Astrocyte (in vitro differentiated cells and primary cell): Measurements from ENCODE around the gene SHBG. TPM values are rescaled to one million over a fixed set of nuclear protein-coding genes. Genes with fewer than 3 reads are reported as not detected.

Experiments
- DNase-seq: peaks from one replicate; pipeline ENCODE4 v3.0.0-alpha.2; 2010; ENCODE audit warnings: low read depth
- FAIRE-seq: peaks from 2 replicates; lab custom pipeline; 2011; peaks lifted over from hg19 to GRCh38; lab: Jason Lieb, UNC
- H2AFZ ChIP-seq: 2 replicates; pipeline ENCODE4 v1.6.0; 2012; ENCODE audit warnings: low read depth, low read length, inconsistent platforms
- H3K27ac ChIP-seq: 2 replicates; pipeline ENCODE4 v1.5.1; 2011; ENCODE audit warnings: low read depth, low read length, inconsistent platforms
- H3K27me3 ChIP-seq: 2 replicates; pipeline ENCODE4 v1.6.0; 2011; ENCODE audit warnings: low read length, inconsistent platforms; ENCODE audit not compliant: insufficient read depth
- H3K36me3 ChIP-seq: 2 replicates; pipeline ENCODE4 v1.5.1; 2011; ENCODE audit warnings: low read length, inconsistent platforms; ENCODE audit not compliant: insufficient read depth
- H3K4me1 ChIP-seq: 2 replicates; pipeline ENCODE4 v1.5.1; 2011; ENCODE audit warnings: low read length, inconsistent platforms; ENCODE audit not compliant: insufficient read depth
- H3K4me2 ChIP-seq: 2 replicates; pipeline ENCODE4 v1.6.0; 2012; ENCODE audit warnings: low read length, inconsistent platforms
- H3K4me3 ChIP-seq: 2 replicates; pipeline ENCODE4 v1.5.1; 2011; ENCODE audit warnings: low read depth, mild to moderate bottlenecking, low read length, inconsistent platforms; ENCODE audit not compliant: insufficient read depth
- H3K79me2 ChIP-seq: 2 replicates; pipeline ENCODE4 v1.6.0; 2012; ENCODE audit warnings: mild to moderate bottlenecking, low read length, inconsistent platforms; ENCODE audit not compliant: insufficient read depth
- H3K9ac ChIP-seq: 2 replicates; pipeline ENCODE4 v1.6.0; 2012; ENCODE audit warnings: mild to moderate bottlenecking, low read length, inconsistent platforms
- H3K9me3 ChIP-seq: 2 replicates; pipeline ENCODE4 v1.5.1; 2012; ENCODE audit warnings: low read depth, mild to moderate bottlenecking, low read length, inconsistent platforms; ENCODE audit not compliant: insufficient read depth
- H4K20me1 ChIP-seq: 2 replicates; pipeline ENCODE4 v1.6.0; 2012; ENCODE audit warnings: low read length, inconsistent platforms; ENCODE audit not compliant: insufficient read depth
- H3K27ac Mint-ChIP-seq: one replicate; pipeline ENCODE4 v1.8.0; 2021; ENCODE audit warnings: mild to moderate bottlenecking, mixed read lengths; ENCODE audit not compliant: unreplicated experiment
- H3K27me3 Mint-ChIP-seq: one replicate; pipeline ENCODE4 v1.8.0; 2021; ENCODE audit warnings: low read depth, mixed read lengths; ENCODE audit not compliant: unreplicated experiment
- H3K36me3 Mint-ChIP-seq: one replicate; pipeline ENCODE4 v1.8.0; 2021; ENCODE audit warnings: low read depth, mixed read lengths; ENCODE audit not compliant: unreplicated experiment
- H3K4me1 Mint-ChIP-seq: one replicate; pipeline ENCODE4 v1.8.0; 2021; ENCODE audit warnings: low read depth, mixed read lengths; ENCODE audit not compliant: unreplicated experiment
- H3K4me3 Mint-ChIP-seq: one replicate; pipeline ENCODE4 v1.8.0; 2021; ENCODE audit warnings: mild to moderate bottlenecking, moderate library complexity, mixed read lengths; ENCODE audit not compliant: unreplicated experiment
- H3K9me3 Mint-ChIP-seq: one replicate; pipeline ENCODE4 v1.8.0; 2021; ENCODE audit warnings: mild to moderate bottlenecking, mixed read lengths; ENCODE audit not compliant: unreplicated experiment
- EZH2 ChIP-seq: IDR thresholded peaks from 2 replicates; pipeline ENCODE4 v1.6.1; 2012; ENCODE audit warnings: mild to moderate bottlenecking, low read length, inconsistent platforms; ENCODE audit not compliant: insufficient read depth
- total RNA-seq: library from RNA; stranded (reverse); gene quantifications from 2 replicates; pipeline ENCODE4 v1.2.1, GENCODE V29; 2021
- TF ChIP-seq, protein P1 (sequence below): IDR thresholded peaks from 2 replicates; pipeline ENCODE4 v1.5.1; 2011; ENCODE audit warnings: low read depth, mild to moderate bottlenecking, inconsistent platforms, low read length, moderate library complexity; ENCODE audit not compliant: insufficient read depth

The SHBG gene
- total RNA-seq, 1 donor from 2014 or later = 0.79 TPM

DNA sequence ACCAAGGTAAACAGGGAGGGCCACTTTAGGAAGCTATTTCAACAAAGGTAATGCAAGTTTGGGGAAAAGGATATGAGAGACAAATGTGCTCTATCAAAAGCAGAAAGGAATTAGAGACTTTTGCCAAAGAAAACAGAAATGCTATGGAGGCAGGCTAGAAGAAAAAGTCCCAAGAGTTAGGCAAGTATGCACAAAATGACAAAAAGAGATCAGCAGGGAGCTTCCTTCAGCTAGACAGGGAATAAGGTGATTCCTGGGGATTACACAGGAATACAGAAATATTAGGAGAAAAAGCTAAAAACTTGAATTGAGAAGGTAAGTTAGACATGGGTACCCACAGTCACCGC, 17.7 kb upstream of the SHBG start:
- Histone ChIP-seq H3K4me3 (peak overlapping the region; percentile 29), H3K9ac (peak overlapping the region; percentile 5), H3K4me1 (peaks cover 22% of the 10 kb centered on the region), H3K79me2 (peaks cover 69% of the 10 kb centered on the region), H3K4me2 (peak overlapping the region; percentile 87), H3K27me3 (no peaks in the 10 kb centered on the region), H3K27ac (no peak overlapping the region), H2AFZ (no peak overlapping the region), H3K36me3 (peaks cover 10% of the 10 kb centered on the region), H3K9me3 (no peaks in the 10 kb centered on the region), H4K20me1 (peaks cover 58% of the 10 kb centered on the region)
- Mint-ChIP-seq H3K36me3 (peaks cover 3% of the 10 kb centered on the region), H3K27me3 (no peaks in the 10 kb centered on the region), H3K27ac (peak overlapping the region; percentile 50), H3K4me1 (peaks cover 32% of the 10 kb centered on the region), H3K9me3 (no peaks in the 10 kb centered on the region), H3K4me3 (peak overlapping the region; percentile 95)
- FAIRE-seq (no peak), DNase-seq (no peak)
- no peak for TF ChIP-seq EZH2
- TF ChIP-seq, protein P1, sequence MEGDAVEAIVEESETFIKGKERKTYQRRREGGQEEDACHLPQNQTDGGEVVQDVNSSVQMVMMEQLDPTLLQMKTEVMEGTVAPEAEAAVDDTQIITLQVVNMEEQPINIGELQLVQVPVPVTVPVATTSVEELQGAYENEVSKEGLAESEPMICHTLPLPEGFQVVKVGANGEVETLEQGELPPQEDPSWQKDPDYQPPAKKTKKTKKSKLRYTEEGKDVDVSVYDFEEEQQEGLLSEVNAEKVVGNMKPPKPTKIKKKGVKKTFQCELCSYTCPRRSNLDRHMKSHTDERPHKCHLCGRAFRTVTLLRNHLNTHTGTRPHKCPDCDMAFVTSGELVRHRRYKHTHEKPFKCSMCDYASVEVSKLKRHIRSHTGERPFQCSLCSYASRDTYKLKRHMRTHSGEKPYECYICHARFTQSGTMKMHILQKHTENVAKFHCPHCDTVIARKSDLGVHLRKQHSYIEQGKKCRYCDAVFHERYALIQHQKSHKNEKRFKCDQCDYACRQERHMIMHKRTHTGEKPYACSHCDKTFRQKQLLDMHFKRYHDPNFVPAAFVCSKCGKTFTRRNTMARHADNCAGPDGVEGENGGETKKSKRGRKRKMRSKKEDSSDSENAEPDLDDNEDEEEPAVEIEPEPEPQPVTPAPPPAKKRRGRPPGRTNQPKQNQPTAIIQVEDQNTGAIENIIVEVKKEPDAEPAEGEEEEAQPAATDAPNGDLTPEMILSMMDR = no peak

DNA sequence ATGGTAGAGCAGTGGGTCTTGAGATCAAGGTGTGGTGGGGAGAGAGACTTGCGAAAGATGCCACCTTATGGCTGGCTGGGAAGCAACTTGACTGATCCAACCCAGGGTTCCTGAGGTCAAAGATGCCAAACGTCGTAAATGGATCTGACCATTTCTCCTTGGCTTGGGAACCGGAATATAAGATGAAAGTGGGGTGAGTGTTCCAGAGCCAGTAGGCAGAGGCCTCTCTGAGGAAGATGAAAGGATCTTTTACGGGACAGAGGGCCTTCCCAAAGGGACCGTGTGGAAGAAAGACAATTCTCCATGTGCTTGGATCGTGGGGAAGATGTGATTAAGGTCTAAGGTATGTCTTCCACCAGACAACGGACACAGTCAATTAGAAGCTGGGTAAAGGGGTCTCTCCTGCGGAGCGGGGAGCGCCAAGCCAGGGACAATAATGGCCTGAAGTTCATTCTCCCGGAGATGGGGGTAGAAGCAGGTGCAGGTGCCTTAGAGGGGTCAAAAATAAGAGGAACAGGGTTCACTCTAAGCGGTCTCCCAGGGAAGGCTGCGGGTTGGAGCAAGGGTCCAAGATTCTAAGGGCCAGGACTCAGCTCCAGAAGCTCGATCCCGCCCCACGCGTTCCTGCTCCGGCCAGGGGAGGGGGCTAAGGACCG, 16.0 kb upstream of the SHBG start:
- Histone ChIP-seq H2AFZ (peak overlapping the region; percentile 48), H3K4me1 (peaks cover 22% of the 10 kb centered on the region), H3K9me3 (no peaks in the 10 kb centered on the region), H4K20me1 (peaks cover 49% of the 10 kb centered on the region), H3K36me3 (peaks cover 6% of the 10 kb centered on the region), H3K27ac (peak overlapping the region; percentile 82), H3K4me2 (peak overlapping the region; percentile 87), H3K4me3 (peak overlapping the region; percentile 89), H3K9ac (peak overlapping the region; percentile 93), H3K27me3 (no peaks in the 10 kb centered on the region), H3K79me2 (peaks cover 53% of the 10 kb centered on the region)
- DNase-seq = peak; percentile 39
- Mint-ChIP-seq H3K4me3 (peak overlapping the region; percentile 95), H3K27me3 (no peaks in the 10 kb centered on the region), H3K4me1 (peaks cover 32% of the 10 kb centered on the region), H3K27ac (peak overlapping the region; percentile 92), H3K36me3 (peaks cover 3% of the 10 kb centered on the region), H3K9me3 (no peaks in the 10 kb centered on the region)
- no peak for TF ChIP-seq EZH2
- TF ChIP-seq, protein P1 = no peak
- FAIRE-seq = peak; percentile 29
